Sigmoid colon (tissue), 7 donors: ENCODE results near the gene SLC36A1. TPM values are rescaled to one million over a fixed set of nuclear protein-coding genes. Genes with fewer than 3 reads are reported as not detected.

ENCODE experiments used
- DNase-seq: peaks from one replicate; pipeline ENCODE4 v3.0.0-alpha.2; 2019
- H3K27ac ChIP-seq, 4 donors: fragments of 200-600 bp; sonication (generic); one replicate each; pipeline ENCODE4 v1.5.1; 2016 to 2019; ENCODE audit warnings: mild to moderate bottlenecking in 1 of 4
- H3K27me3 ChIP-seq, 3 donors: fragments of 200-600 bp; sonication (generic); one replicate each; pipeline ENCODE4 v1.5.1; 2019; ENCODE audit warnings: mild to moderate bottlenecking in 1 of 3
- H3K36me3 ChIP-seq, 4 donors: fragments of 200-600 bp; sonication (generic); one replicate each; pipeline ENCODE4 v1.5.1; 2016 to 2019
- H3K4me1 ChIP-seq, 4 donors: fragments of 200-600 bp; sonication (generic); one replicate each; pipeline ENCODE4 v1.5.1; 2017 to 2019
- H3K4me3 ChIP-seq, 4 donors: fragments of 200-600 bp; sonication (generic); one replicate each; pipeline ENCODE4 v1.5.1; 2017 to 2019; ENCODE audit warnings: mild to moderate bottlenecking in 2 of 4, moderate library complexity in 1 of 4
- H3K9me3 ChIP-seq, 4 donors: fragments of 200-600 bp in 3 of 4; sonication (generic) in 3 of 4; one replicate each; pipeline versions ENCODE4 v1.5.1 to v1.6.1; 2013 to 2019
- CTCF ChIP-seq, 4 experiments: fragments of 450-650 bp in 3 of 4; fragments of 200-600 bp in 1 of 4; IDR thresholded peaks; one replicate each; pipeline ENCODE4 v1.5.1; 2016 to 2019; ENCODE audit warnings: antibody characterized with exemption in 4 of 4, mild to moderate bottlenecking in 3 of 4, moderate library complexity in 2 of 4
- EP300 ChIP-seq, 4 donors: sonication (generic); formaldehyde crosslinking; IDR thresholded peaks; one replicate each; pipeline ENCODE4 v1.6.1; 2017; ENCODE audit warnings: antibody characterized with exemption in 4 of 4
- POLR2A ChIP-seq, 2 donors: fragments of 450-650 bp; IDR thresholded peaks; one replicate each; pipeline ENCODE4 v1.6.1; 2016; ENCODE audit warnings: antibody characterized with exemption in 2 of 2, mild to moderate bottlenecking in 2 of 2, moderate library complexity in 2 of 2
- POLR2AphosphoS5 ChIP-seq, 4 donors: sonication (generic); formaldehyde crosslinking; IDR thresholded peaks; one replicate each; pipeline ENCODE4 v1.6.1; 2017; ENCODE audit warnings: antibody characterized with exemption in 4 of 4
- WGBS, 2 donors: extraction: QIAGEN DNeasy Blood & Tissue Kit; methylation state at CpG; one replicate each; pipeline ENCODE4 v1.1.7; 2013; 5-methylcytosine and 5-hydroxymethylcytosine counted together
- intact Hi-C: fragments of 100-400 bp; cut with DNase I; formaldehyde crosslinking; loops from one replicate; pipeline ENCODE4 v1.15.1; 2023
- polyA plus RNA-seq, 3 donors: library from polyadenylated mRNA; stranded (reverse); fragments of 200-250 nt; gene quantifications; one replicate each; pipeline ENCODE4 v1.2.3, GENCODE V29; 2013
- total RNA-seq, 4 donors: library from RNA; depleted of rRNA; stranded (reverse); fragments of >200 nt; gene quantifications; one replicate each; pipeline ENCODE4 v1.1.0, GENCODE V29; 2016
- donor health status: healthy with polysubstance abuse.
- donor health status: Bipolar disorder and iron deficiency.
- donor health status: healthy.

SLC36A1 gene
- total and polyA plus RNA-seq, 7 donors, result 4.4 to 9.7 (median 7.6) TPM

GRCh38 chr5:151434570-151435237 is 12.7 kb upstream of the SLC36A1 start:
- peaks cover 0 to 3% (median 0%) of the 10 kb centered on the region in 4 donors for H3K4me1 ChIP-seq
- intact Hi-C loops, result no loop called here
- H3K27ac ChIP-seq, result no peak overlapping the region
- TF ChIP-seq POLR2A (IDR thresholded peaks at IDR 0.05), result no peak
- H3K4me3 ChIP-seq, result no peak overlapping the region
- no peak for DNase-seq
- 91 to 94% methylated on average over 5 of the region's 5 CpGs for WGBS, 2 donors
- H3K9me3 ChIP-seq, result no peaks in the 10 kb centered on the region
- no peaks in the 10 kb centered on the region for H3K36me3 ChIP-seq
- no peaks in the 10 kb centered on the region for H3K27me3 ChIP-seq

GRCh38 chr5:151448038-151448985 is 909 bp downstream of the SLC36A1 start:
- intact Hi-C loops, result no loop called here
- Histone ChIP-seq H3K36me3 (no peaks in the 10 kb centered on the region), H3K4me1 (peaks cover 0 to 15% (median 10%) of the 10 kb centered on the region in 4 donors), H3K27ac (peak overlapping the region; percentile 72 to 78 (median 76)), H3K27me3 (no peaks in the 10 kb centered on the region), H3K4me3 (peak overlapping the region; percentile 69 to 84 (median 79)), H3K9me3 (no peaks in the 10 kb centered on the region)
- peak; percentile 63 for DNase-seq
- 7 to 13% methylated on average over 24 of the region's 24 CpGs for WGBS, 2 donors
- TF ChIP-seq EP300 (IDR thresholded peaks at IDR 0.05), result no peak

GRCh38 chr5:151449297-151449696 is 1.9 kb downstream of the SLC36A1 start:
- peaks cover 0 to 15% (median 10%) of the 10 kb centered on the region in 4 donors for H3K4me1 ChIP-seq
- intact Hi-C loops, result no loop called here
- H3K4me3 ChIP-seq, result no peak overlapping the region
- TF ChIP-seq POLR2A (IDR thresholded peaks at IDR 0.05) (no peak), CTCF (IDR thresholded peaks at IDR 0.05) (no peak), EP300 (IDR thresholded peaks at IDR 0.05) (no peak), POLR2AphosphoS5 (IDR thresholded peaks at IDR 0.05) (no peak)
- WGBS, 2 donors, result 41 to 72% methylated on average over 7 of the region's 7 CpGs
- DNase-seq, result no peak
- no peaks in the 10 kb centered on the region for H3K27me3 ChIP-seq
- H3K36me3 ChIP-seq, result no peaks in the 10 kb centered on the region
- H3K27ac ChIP-seq, result no peak overlapping the region
- H3K9me3 ChIP-seq, result no peaks in the 10 kb centered on the region

- WGBS, 2 donors, result 95 to 97% methylated on average over 5 of the region's 5 CpGs
- TF ChIP-seq CTCF (IDR thresholded peaks at IDR 0.05) (no peak), POLR2A (IDR thresholded peaks at IDR 0.05) (no peak), POLR2AphosphoS5 (IDR thresholded peaks at IDR 0.05) (no peak), EP300 (IDR thresholded peaks at IDR 0.05) (no peak)
- H3K27ac ChIP-seq, result no peak overlapping the region
- H3K36me3 ChIP-seq, result no peaks in the 10 kb centered on the region
- H3K9me3 ChIP-seq, result no peaks in the 10 kb centered on the region
- intact Hi-C loops, result no loop called here
- H3K4me1 ChIP-seq, result peaks cover 0 to 15% (median 10%) of the 10 kb centered on the region in 4 donors
- no peaks in the 10 kb centered on the region for H3K27me3 ChIP-seq
- H3K4me3 ChIP-seq, result no peak overlapping the region
- DNase-seq, result no peak
These were observed 2.4 kb downstream of the SLC36A1 start for GRCh38 chr5:151449839-151450238.

- Histone ChIP-seq H3K27ac (no peak overlapping the region), H3K4me3 (no peak overlapping the region), H3K4me1 (peaks cover 0 to 15% (median 10%) of the 10 kb centered on the region in 4 donors), H3K36me3 (no peaks in the 10 kb centered on the region), H3K9me3 (no peaks in the 10 kb centered on the region), H3K27me3 (no peaks in the 10 kb centered on the region)
- DNase-seq, result no peak
- TF ChIP-seq POLR2AphosphoS5 (IDR thresholded peaks at IDR 0.05) (no peak), POLR2A (IDR thresholded peaks at IDR 0.05) (no peak), EP300 (IDR thresholded peaks at IDR 0.05) (no peak), CTCF (IDR thresholded peaks at IDR 0.05) (no peak)
- intact Hi-C loops, result no loop called here
- 63 to 92% methylated on average over 3 of the region's 3 CpGs for WGBS, 2 donors
These were observed 3.2 kb downstream of the SLC36A1 start for GRCh38 chr5:151450605-151451004.
